Inferior parietal cortex (tissue), 1 donor: Measurements from ENCODE around the gene TMEM202.
"Not testable (repeated sequence)": the region's sequence is repeated elsewhere in the genome, so short reads cannot be mapped to it uniquely, and the experiment has no call there.

Source experiments
- DNase-seq: peaks from one replicate; pipeline ENCODE4 v3.0.0-alpha.2; 2016; ENCODE audit errors: extremely low spot score

The TMEM202 gene

DNA sequence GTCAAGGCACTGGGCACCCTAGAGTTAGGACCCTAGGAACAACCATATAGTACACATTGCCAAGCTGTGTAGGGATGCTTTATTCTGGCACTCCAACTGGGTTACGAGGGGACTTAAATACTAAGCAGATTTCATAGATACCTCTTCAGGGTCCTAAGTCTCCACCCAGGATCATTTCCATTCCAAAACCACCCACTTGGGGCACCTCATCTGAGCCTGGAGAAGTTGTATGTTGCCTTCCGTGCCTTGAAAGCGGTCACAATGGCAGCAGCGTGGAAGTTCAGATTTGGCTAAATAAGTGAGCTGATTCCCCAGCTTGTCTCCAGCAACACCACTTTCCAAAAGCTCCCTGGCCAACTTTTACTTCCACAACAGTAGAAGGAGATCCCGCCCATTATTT lies 4.6 kb downstream of the TMEM202 start:
- DNase-seq, result no peak

DNA sequence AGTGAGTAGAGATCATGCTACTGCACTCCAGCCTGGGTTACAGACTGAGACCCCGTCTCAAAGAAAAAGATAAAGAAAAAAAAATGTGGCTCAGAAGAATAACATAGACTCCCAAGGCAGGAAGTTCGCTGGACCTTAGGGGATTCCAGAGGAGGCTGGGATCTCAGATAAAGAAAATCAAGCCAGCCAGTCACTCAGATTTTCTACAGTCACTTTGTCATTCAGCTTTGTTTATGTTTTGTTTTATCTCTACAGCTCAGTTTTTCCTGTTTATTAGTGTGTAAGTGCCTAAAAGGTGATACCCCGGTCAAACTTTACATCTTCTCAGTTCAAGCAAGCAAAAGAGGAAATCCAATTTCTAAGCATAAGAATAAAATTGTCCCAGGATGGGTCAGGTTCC lies 6.3 kb downstream of the TMEM202 start:
- DNase-seq, result no peak

GRCh38 chr15:72404841-72405240 lies 6.7 kb downstream of the TMEM202 start:
- no peak for DNase-seq

GRCh38 chr15:72406936-72407335 lies 8.8 kb downstream of the TMEM202 start:
- DNase-seq, result no peak

DNA sequence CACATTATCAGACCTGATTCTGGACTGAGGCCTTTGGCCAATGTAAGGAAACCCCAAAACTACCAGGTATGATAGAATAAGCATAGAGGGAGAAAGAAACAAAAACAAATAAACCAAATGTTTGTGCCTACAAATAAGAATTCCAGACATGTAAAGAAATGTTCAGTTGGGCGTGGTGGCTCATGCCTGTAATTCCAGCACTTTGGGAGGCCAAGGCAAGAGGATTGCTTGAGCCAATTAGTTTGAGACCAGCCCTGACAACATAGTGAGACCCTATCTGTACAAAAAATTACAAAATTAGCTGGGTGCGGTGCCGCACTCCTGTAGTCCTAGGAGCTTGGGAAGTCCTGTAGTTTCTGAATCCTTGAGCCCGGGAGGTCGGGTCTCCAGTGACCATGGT lies 13.0 kb downstream of the TMEM202 start:
- no peak for DNase-seq

DNA sequence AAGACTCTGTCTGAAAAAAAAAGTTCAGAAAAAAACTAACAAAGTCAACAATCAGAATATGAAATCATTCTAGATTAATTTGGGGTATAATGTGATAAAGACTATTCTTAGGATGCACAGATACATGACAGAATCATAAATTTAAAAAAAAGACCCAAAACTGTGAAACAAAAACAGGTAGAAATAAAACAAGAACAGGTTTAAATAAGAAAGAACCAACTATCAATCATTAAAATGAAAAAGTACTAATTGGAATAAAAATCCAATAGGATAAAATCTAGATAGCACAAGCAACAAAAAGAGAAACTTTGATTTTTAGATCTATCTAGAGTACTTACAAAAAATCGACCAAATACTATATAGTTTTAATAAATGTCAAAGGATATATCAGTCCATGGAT lies 13.4 kb downstream of the TMEM202 start:
- no peak for DNase-seq

GRCh38 chr15:72413337-72413736 lies 15.2 kb downstream of the TMEM202 start:
- DNase-seq, result not testable (repeated sequence)

DNA sequence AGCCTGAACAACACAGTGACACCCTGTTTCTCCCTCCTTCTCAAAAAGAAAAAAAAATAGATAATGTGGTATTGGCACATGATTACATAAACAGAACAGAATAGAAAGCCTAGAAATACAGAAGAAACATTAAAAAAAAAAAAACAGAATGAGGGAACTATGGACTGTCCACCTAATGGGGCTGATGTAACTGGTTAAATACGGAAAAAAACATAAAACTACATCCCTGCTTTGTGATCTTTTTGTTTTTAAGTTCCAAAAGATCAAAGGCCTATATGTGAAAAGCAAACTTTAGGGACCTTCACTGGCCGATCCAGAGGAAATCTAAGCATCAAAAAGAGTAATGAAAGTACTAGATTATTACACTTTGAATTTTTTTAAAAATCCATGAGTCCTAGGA lies 17.2 kb downstream of the TMEM202 start:
- DNase-seq, result no peak

DNA sequence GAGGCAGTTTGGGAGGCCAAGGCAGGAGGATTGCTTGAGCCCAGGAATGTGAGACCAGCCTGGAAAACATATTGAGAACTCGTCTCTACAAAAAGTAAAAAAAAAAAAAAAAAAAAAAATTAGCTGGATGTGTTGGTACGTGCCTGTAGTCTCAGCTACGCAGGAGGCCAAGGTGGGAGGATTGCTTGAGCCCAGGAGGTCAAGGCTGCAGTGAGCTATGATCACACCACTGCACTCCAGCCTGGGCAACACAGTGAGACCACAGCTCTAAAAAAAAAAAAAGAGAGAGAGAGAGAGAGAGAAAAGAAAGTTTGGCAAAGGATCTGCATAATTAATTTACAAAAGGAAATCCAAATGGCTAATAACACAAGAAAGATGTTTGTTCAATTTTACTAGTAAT lies 21.7 kb downstream of the TMEM202 start:
- DNase-seq, result not testable (repeated sequence)

GRCh38 chr15:72420576-72420975 lies 22.5 kb downstream of the TMEM202 start:
- no peak for DNase-seq

DNA sequence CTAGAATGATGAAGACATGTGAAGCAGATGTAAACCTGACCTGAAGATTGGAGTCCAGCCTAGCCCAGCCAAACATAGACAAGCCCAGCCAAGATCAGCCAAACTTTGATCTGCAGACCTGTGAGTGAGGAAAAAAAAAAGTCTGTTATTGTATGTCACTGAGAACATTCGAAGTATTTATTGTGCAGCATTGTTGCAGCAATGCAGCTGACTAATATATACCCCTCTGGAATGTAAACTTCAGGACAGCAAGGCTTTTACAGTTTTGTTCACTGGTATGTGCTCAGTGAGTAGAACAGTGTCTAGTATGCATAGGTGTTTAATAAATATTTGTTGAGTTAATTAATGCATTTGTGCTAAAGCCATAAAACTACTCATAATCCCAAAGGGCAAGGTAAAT lies 23.4 kb downstream of the TMEM202 start:
- DNase-seq, result no peak

DNA sequence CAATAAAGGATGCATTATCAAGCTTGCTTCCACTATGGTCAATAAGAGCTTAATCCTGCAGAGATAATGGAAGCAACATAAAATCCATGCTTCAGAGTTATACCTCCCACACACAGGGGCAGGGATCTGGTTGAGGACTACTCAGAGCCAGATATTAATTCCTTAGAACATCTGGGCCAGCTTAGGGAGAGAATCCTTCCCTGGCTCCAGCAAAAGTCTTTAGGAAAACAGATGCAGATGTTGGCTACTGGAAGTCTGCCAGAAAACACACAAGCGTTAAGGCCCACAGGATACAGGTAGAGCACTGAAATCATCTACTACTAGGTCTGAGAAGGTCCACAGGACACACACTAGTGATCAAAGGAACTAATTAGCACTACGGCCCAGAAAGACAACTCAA lies 25.2 kb downstream of the TMEM202 start:
- DNase-seq, result no peak

DNA sequence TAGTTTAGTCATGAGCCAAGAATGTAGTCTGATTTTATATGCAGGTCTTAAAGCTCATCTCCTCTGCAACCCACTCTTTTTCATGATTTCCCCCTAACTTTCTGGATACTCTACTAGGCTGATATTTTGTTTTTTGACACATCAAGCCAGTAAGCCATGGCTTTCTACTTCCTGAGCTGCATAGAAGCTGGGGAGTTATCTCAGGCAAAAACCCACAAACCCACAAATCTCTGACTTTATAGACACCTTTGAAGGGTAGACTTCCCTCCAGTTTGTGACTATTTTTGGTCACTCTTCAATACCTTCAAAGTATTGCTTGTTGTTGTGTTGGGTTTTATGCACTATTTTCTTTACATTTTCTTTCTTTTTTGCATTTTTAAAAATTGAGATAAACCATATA lies 28.6 kb downstream of the TMEM202 start:
- no peak for DNase-seq

DNA sequence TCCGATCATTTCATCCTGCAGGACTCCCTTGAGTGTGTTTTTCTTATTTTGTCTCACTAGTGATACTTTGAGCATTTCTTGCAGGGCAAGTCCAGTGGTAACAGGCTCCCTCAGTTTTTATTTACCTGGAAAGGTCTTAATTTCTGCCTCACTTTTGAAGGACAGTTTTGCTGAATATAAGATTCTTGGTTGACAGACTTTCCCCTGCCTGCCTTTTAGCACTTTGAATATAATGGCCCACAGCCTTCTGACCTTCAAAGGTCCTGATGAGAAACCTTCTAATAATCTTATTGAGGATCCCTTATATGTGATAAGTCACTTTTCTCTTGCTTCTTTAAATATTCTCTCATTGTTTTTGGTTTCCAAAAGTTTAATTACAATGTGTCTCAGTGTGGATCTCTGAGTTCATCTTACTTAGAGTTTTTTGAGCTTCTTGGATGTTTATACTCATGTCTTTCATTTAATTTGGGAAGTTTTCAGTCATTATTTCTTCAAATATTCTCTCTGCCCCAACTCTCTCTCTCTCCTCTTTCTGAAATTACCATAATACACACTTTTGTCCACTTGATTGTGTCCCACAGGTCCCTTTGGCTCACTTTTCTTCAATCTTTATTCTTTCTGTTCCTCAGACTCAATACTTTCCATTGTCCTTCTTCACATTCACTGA lies 39.7 kb downstream of the TMEM202 start:
- DNase-seq, result no peak

DNA sequence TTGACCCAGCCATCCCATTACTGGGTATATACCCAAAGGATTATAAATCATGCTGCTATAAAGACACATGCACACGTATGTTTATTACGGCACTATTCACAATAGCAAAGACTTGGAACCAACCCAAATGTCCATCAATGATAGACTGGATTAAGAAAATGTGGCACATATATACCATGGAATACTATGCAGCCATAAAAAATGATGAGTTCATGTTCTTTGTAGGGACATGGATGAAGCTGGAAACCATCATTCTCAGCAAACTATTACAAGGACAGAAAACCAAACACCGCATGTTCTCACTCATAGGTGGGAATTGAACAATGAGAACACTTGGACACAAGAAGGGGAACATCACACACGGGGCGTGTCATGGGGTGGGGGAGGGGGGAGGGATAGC lies 44.7 kb downstream of the TMEM202 start:
- DNase-seq, result not testable (repeated sequence)

- DNase-seq, result no peak
These were observed 47.3 kb downstream of the TMEM202 start for GRCh38 chr15:72445426-72445825.

GRCh38 chr15:72450805-72451204 lies 52.7 kb downstream of the TMEM202 start:
- DNase-seq, result no peak

- DNase-seq, result no peak
These were observed 53.1 kb downstream of the TMEM202 start for GRCh38 chr15:72451224-72451623.

- DNase-seq, result no peak
These were observed 58.6 kb downstream of the TMEM202 start for GRCh38 chr15:72456684-72457083.
